Measurements from ENCODE around the gene DENND1A. TPM values are rescaled to one million over a fixed set of nuclear protein-coding genes. Genes with fewer than 3 reads are reported as not detected.

DENND1A gene
- total and polyA plus RNA-seq, 2 experiments from 2014 or later: 13.1 to 28.7 TPM

- Histone ChIP-seq H3K4me1 (ENCODE audit: insufficient read depth) (peaks cover 15% of the 10 kb centered on the region), H3K27ac (ENCODE audit: low read depth) (no peak overlapping the region), H3K4me3 (no peak overlapping the region), H4K20me1 (replicated peaks; ENCODE audit: insufficient read depth) (no peaks in the 10 kb centered on the region; the same call in 1 of the 2 replicates), H3K9me2 (ENCODE audit: insufficient read depth) (no peaks in the 10 kb centered on the region), H3K36me3 (ENCODE audit: insufficient read depth) (no peaks in the 10 kb centered on the region), H3K79me2 (replicated peaks; ENCODE audit: insufficient read depth) (no peaks in the 10 kb centered on the region), H3K4me2 (no peak overlapping the region), H3F3A (replicated peaks; ENCODE audit: low read depth) (no peaks in the 10 kb centered on the region), H3K27me3 (ENCODE audit: insufficient read depth) (no peaks in the 10 kb centered on the region), H2AFZ (no peak overlapping the region)
- Mint-ChIP-seq H3K4me1 (peaks cover 40% of the 10 kb centered on the region), H3K36me3 (ENCODE audit: low read depth) (peaks cover 20% of the 10 kb centered on the region), H3K9me3 (peaks cover 9% of the 10 kb centered on the region), H3K4me3 (no peak overlapping the region), H3K27me3 (ENCODE audit: insufficient read depth, low read depth, poor library complexity) (no peaks in the 10 kb centered on the region), H3K27ac (no peak overlapping the region)
- no peak for ATAC-seq
- no peak for DNase-seq (ENCODE audit: low spot score)
- TF ChIP-seq EZH2 (IDR thresholded peaks at IDR 0.05; ENCODE audit: low read depth, unreplicated experiment): no peak
- TF ChIP-seq, protein P1, sequence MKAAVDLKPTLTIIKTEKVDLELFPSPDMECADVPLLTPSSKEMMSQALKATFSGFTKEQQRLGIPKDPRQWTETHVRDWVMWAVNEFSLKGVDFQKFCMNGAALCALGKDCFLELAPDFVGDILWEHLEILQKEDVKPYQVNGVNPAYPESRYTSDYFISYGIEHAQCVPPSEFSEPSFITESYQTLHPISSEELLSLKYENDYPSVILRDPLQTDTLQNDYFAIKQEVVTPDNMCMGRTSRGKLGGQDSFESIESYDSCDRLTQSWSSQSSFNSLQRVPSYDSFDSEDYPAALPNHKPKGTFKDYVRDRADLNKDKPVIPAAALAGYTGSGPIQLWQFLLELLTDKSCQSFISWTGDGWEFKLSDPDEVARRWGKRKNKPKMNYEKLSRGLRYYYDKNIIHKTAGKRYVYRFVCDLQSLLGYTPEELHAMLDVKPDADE (IDR thresholded peaks at IDR 0.05): no peak
- TF ChIP-seq, protein P2, sequence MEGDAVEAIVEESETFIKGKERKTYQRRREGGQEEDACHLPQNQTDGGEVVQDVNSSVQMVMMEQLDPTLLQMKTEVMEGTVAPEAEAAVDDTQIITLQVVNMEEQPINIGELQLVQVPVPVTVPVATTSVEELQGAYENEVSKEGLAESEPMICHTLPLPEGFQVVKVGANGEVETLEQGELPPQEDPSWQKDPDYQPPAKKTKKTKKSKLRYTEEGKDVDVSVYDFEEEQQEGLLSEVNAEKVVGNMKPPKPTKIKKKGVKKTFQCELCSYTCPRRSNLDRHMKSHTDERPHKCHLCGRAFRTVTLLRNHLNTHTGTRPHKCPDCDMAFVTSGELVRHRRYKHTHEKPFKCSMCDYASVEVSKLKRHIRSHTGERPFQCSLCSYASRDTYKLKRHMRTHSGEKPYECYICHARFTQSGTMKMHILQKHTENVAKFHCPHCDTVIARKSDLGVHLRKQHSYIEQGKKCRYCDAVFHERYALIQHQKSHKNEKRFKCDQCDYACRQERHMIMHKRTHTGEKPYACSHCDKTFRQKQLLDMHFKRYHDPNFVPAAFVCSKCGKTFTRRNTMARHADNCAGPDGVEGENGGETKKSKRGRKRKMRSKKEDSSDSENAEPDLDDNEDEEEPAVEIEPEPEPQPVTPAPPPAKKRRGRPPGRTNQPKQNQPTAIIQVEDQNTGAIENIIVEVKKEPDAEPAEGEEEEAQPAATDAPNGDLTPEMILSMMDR (conservative IDR thresholded peaks at IDR 0.05; ENCODE audit: low read depth in 2 of 2): no peak
- no peak for TF ChIP-seq POLR2AphosphoS5 (IDR thresholded peaks at IDR 0.05; ENCODE audit: low read depth)
- TF ChIP-seq EZH2phosphoT487 (IDR thresholded peaks at IDR 0.05; ENCODE audit: unreplicated experiment): no peak
- TF ChIP-seq STAT1 (IDR thresholded peaks at IDR 0.05; ENCODE audit: unreplicated experiment): no peak
- no peak for TF ChIP-seq ZNF331 (CRISPR knock-in tag; IDR thresholded peaks at IDR 0.05; ENCODE audit: low read depth)
- TF ChIP-seq REST (IDR thresholded peaks at IDR 0.05; ENCODE audit: unreplicated experiment): no peak
- TF ChIP-seq CREB1 (CRISPR knock-in tag; IDR thresholded peaks at IDR 0.05; ENCODE audit: low read depth): no peak
- TF ChIP-seq, protein P3, sequence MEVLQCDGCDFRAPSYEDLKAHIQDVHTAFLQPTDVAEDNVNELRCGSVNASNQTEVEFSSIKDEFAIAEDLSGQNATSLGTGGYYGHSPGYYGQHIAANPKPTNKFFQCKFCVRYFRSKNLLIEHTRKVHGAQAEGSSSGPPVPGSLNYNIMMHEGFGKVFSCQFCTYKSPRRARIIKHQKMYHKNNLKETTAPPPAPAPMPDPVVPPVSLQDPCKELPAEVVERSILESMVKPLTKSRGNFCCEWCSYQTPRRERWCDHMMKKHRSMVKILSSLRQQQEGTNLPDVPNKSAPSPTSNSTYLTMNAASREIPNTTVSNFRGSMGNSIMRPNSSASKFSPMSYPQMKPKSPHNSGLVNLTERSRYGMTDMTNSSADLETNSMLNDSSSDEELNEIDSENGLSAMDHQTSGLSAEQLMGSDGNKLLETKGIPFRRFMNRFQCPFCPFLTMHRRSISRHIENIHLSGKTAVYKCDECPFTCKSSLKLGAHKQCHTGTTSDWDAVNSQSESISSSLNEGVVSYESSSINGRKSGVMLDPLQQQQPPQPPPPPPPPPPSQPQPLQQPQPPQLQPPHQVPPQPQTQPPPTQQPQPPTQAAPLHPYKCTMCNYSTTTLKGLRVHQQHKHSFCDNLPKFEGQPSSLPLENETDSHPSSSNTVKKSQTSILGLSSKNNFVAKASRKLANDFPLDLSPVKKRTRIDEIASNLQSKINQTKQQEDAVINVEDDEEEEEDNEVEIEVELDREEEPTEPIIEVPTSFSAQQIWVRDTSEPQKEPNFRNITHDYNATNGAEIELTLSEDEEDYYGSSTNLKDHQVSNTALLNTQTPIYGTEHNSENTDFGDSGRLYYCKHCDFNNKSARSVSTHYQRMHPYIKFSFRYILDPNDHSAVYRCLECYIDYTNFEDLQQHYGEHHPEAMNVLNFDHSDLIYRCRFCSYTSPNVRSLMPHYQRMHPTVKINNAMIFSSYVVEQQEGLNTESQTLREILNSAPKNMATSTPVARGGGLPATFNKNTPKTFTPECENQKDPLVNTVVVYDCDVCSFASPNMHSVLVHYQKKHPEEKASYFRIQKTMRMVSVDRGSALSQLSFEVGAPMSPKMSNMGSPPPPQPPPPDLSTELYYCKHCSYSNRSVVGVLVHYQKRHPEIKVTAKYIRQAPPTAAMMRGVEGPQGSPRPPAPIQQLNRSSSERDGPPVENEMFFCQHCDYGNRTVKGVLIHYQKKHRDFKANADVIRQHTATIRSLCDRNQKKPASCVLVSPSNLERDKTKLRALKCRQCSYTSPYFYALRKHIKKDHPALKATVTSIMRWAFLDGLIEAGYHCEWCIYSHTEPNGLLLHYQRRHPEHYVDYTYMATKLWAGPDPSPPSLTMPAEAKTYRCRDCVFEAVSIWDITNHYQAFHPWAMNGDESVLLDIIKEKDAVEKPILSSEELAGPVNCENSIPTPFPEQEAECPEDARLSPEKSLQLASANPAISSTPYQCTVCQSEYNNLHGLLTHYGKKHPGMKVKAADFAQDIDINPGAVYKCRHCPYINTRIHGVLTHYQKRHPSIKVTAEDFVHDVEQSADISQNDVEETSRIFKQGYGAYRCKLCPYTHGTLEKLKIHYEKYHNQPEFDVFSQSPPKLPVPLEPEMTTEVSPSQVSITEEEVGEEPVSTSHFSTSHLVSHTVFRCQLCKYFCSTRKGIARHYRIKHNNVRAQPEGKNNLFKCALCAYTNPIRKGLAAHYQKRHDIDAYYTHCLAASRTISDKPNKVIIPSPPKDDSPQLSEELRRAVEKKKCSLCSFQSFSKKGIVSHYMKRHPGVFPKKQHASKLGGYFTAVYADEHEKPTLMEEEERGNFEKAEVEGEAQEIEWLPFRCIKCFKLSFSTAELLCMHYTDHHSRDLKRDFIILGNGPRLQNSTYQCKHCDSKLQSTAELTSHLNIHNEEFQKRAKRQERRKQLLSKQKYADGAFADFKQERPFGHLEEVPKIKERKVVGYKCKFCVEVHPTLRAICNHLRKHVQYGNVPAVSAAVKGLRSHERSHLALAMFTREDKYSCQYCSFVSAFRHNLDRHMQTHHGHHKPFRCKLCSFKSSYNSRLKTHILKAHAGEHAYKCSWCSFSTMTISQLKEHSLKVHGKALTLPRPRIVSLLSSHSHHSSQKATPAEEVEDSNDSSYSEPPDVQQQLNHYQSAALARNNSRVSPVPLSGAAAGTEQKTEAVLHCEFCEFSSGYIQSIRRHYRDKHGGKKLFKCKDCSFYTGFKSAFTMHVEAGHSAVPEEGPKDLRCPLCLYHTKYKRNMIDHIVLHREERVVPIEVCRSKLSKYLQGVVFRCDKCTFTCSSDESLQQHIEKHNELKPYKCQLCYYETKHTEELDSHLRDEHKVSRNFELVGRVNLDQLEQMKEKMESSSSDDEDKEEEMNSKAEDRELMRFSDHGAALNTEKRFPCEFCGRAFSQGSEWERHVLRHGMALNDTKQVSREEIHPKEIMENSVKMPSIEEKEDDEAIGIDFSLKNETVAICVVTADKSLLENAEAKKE (CRISPR knock-in tag; IDR thresholded peaks at IDR 0.05): no peak
- no peak for TF ChIP-seq JUNB (IDR thresholded peaks at IDR 0.05; ENCODE audit: unreplicated experiment)
Observed at GRCh38 chr9:123659358-123659757, 270.6 kb downstream of the DENND1A start.
